H9 (cell line): Measurements from ENCODE around the gene STX17. TPM values are rescaled to one million over a fixed set of nuclear protein-coding genes. Genes with fewer than 3 reads are reported as not detected.

Experiments
- DNase-seq: peaks from one replicate; pipeline ENCODE4 v3.0.0-alpha.2; 2017
- H2AFZ ChIP-seq: one replicate; pipeline ENCODE4 v1.6.1; 2013; ENCODE audit warnings: mild to moderate bottlenecking, low read length, control low read depth, moderate library complexity
- H2AK5ac ChIP-seq: 2 replicates; pipeline ENCODE4 v1.6.1; 2013; ENCODE audit warnings: low read length, control low read depth, mixed read lengths; ENCODE audit not compliant: insufficient read length
- H2BK120ac ChIP-seq: one replicate; pipeline ENCODE4 v1.6.1; 2013; ENCODE audit warnings: low read depth, mild to moderate bottlenecking, low read length, control low read depth, inconsistent platforms; ENCODE audit not compliant: poor library complexity, severe bottlenecking
- H2BK12ac ChIP-seq: 2 replicates; pipeline ENCODE4 v1.6.1; 2013; ENCODE audit warnings: low read length, control low read depth, mixed read lengths, low read depth; ENCODE audit not compliant: insufficient read length
- H2BK15ac ChIP-seq: 2 replicates; pipeline ENCODE4 v1.6.1; 2013; ENCODE audit warnings: low read depth, low read length, control low read depth
- H2BK20ac ChIP-seq: one replicate; pipeline ENCODE4 v1.6.1; 2013; ENCODE audit warnings: low read depth, mild to moderate bottlenecking, low read length, control low read depth, inconsistent platforms; ENCODE audit not compliant: poor library complexity, severe bottlenecking
- H2BK5ac ChIP-seq: 2 replicates; pipeline ENCODE4 v1.6.1; 2013; ENCODE audit warnings: low read length, control low read depth, mixed read lengths; ENCODE audit not compliant: insufficient read length
- H3K14ac ChIP-seq: 2 replicates; pipeline ENCODE4 v1.6.1; 2013; ENCODE audit warnings: low read length, control low read depth; ENCODE audit not compliant: insufficient read depth
- H3K18ac ChIP-seq: 2 replicates; pipeline ENCODE4 v1.6.1; 2013; ENCODE audit warnings: low read depth, mild to moderate bottlenecking, mixed read lengths, low read length, control low read depth; ENCODE audit not compliant: insufficient read length
- H3K23ac ChIP-seq: 2 replicates; pipeline ENCODE4 v1.6.1; 2013; ENCODE audit warnings: low read length, control low read depth, mixed read lengths, low read depth; ENCODE audit not compliant: insufficient read length
- H3K23me2 ChIP-seq: 2 replicates; pipeline ENCODE4 v1.6.1; 2013; ENCODE audit warnings: low read depth, mild to moderate bottlenecking, mixed read lengths, low read length, control low read depth; ENCODE audit not compliant: insufficient read length, poor library complexity, severe bottlenecking
- H3K27ac ChIP-seq: 2 replicates; pipeline ENCODE4 v1.5.1; 2013; ENCODE audit warnings: low read length, control low read depth, mixed read lengths, low read depth; ENCODE audit not compliant: insufficient read length
- H3K27me3 ChIP-seq: 2 replicates; pipeline ENCODE4 v1.6.1; 2013; ENCODE audit warnings: low read length, control low read depth, inconsistent platforms; ENCODE audit not compliant: insufficient read depth
- H3K4ac ChIP-seq: 2 replicates; pipeline ENCODE4 v1.6.1; 2013; ENCODE audit warnings: low read depth, mild to moderate bottlenecking, control low read depth, inconsistent platforms, low read length, moderate library complexity
- H3K4me1 ChIP-seq: 2 replicates; pipeline ENCODE4 v1.6.1; 2013; ENCODE audit warnings: low read length, control low read depth, inconsistent platforms; ENCODE audit not compliant: insufficient read depth
- H3K4me2 ChIP-seq: 2 replicates; pipeline ENCODE4 v1.6.1; 2013; ENCODE audit warnings: low read length, control low read depth, mixed read lengths; ENCODE audit not compliant: insufficient read length, insufficient read depth
- H3K56ac ChIP-seq: 2 replicates; pipeline ENCODE4 v1.6.1; 2013; ENCODE audit warnings: low read depth, mild to moderate bottlenecking, mixed read lengths, low read length, control low read depth; ENCODE audit not compliant: insufficient read length
- H3K79me1 ChIP-seq: 2 replicates; pipeline ENCODE4 v1.6.1; 2013; ENCODE audit warnings: low read depth, mild to moderate bottlenecking, moderate library complexity, low read length, control low read depth, inconsistent platforms; ENCODE audit not compliant: insufficient read depth, poor library complexity, severe bottlenecking
- H3K79me2 ChIP-seq: 2 replicates; pipeline ENCODE4 v1.6.1; 2013; ENCODE audit warnings: low read length, control low read depth, inconsistent platforms; ENCODE audit not compliant: insufficient read depth
- H3K9ac ChIP-seq: 2 replicates; pipeline ENCODE4 v1.6.1; 2013; ENCODE audit warnings: low read length, control low read depth, mixed read lengths; ENCODE audit not compliant: insufficient read length; ENCODE audit errors: extremely low read depth
- H3K9me3 ChIP-seq: one replicate; pipeline ENCODE4 v1.6.1; 2013; ENCODE audit warnings: low read depth, low read length, inconsistent platforms; ENCODE audit not compliant: control insufficient read depth
- H3T11ph ChIP-seq: one replicate; pipeline ENCODE4 v1.6.1; 2013; ENCODE audit warnings: mild to moderate bottlenecking, low read length, control low read depth, inconsistent platforms
- H4K20me1 ChIP-seq: one replicate; pipeline ENCODE4 v1.6.1; 2013; ENCODE audit not compliant: control insufficient read depth, insufficient read length, insufficient read depth
- H4K5ac ChIP-seq: 2 replicates; pipeline ENCODE4 v1.6.1; 2013; ENCODE audit warnings: low read depth, mild to moderate bottlenecking, mixed read lengths, low read length, control low read depth; ENCODE audit not compliant: insufficient read length
- H4K8ac ChIP-seq: replicated peaks from 2 replicates; pipeline ENCODE4 v1.6.1; 2013; ENCODE audit warnings: low read length, control low read depth, mixed read lengths, low read depth; ENCODE audit not compliant: insufficient read length
- H4K91ac ChIP-seq: 2 replicates; pipeline ENCODE4 v1.6.1; 2013; ENCODE audit warnings: low read depth, mild to moderate bottlenecking, moderate library complexity, mixed read lengths, low read length, control low read depth; ENCODE audit not compliant: insufficient read length
- H3K27ac Mint-ChIP-seq, 3 experiments: 2 replicates in 2 of 3; 3 replicates in 1 of 3; pipeline ENCODE4 v1.8.0; 2020 to 2021; ENCODE audit warnings: mixed read lengths in 3 of 3, mild to moderate bottlenecking in 1 of 3, moderate library complexity in 1 of 3
- H3K27me3 Mint-ChIP-seq: 2 replicates; pipeline ENCODE4 v1.8.0; 2021; ENCODE audit warnings: low read depth, mild to moderate bottlenecking, moderate library complexity, mixed read lengths
- H3K36me3 Mint-ChIP-seq, 3 experiments: 2 replicates in 2 of 3; 3 replicates in 1 of 3; pipeline ENCODE4 v1.8.0; 2020 to 2021; ENCODE audit warnings: low read depth in 3 of 3, mixed read lengths in 3 of 3; ENCODE audit not compliant: insufficient read depth in 1 of 3
- H3K4me1 Mint-ChIP-seq, 2 experiments: 2 replicates each; pipeline ENCODE4 v1.8.0; 2020; ENCODE audit warnings: mixed read lengths in 2 of 2
- H3K4me3 Mint-ChIP-seq, 2 experiments: 2 replicates in 1 of 2; 3 replicates in 1 of 2; pipeline ENCODE4 v1.8.0; 2020 to 2021; ENCODE audit warnings: mild to moderate bottlenecking in 2 of 2, mixed read lengths in 2 of 2, moderate library complexity in 1 of 2
- H3K9me3 Mint-ChIP-seq, 2 experiments: 2 replicates in 1 of 2; 3 replicates in 1 of 2; pipeline ENCODE4 v1.8.0; 2020; ENCODE audit warnings: mild to moderate bottlenecking in 2 of 2, mixed read lengths in 2 of 2, moderate library complexity in 1 of 2
- CTCF ChIP-seq: fragments of 200-600 bp; sonication (generic); conservative IDR thresholded peaks from 3 replicates; pipeline ENCODE4 v1.8.0; 2021; ENCODE audit warnings: antibody characterized with exemption, mild to moderate bottlenecking
- total RNA-seq: library from RNA; stranded (reverse); gene quantifications from 2 replicates; pipeline ENCODE4 v1.2.1, GENCODE V29; 2021

Gene STX17
- total RNA-seq, 1 experiment from 2014 or later: 21.2 TPM

- Mint-ChIP-seq H3K27ac (no peak overlapping the region), H3K4me3 (no peak overlapping the region), H3K4me1 (no peaks in the 10 kb centered on the region), H3K27me3 (no peaks in the 10 kb centered on the region), H3K9me3 (peaks cover 0 to 2% of the 10 kb centered on the region in 2 experiments; a peak in 2 of 5 replicates), H3K36me3 (no peaks in the 10 kb centered on the region)
- no peak overlapping the region for H3K14ac ChIP-seq
- H3K18ac ChIP-seq: no peak overlapping the region
- H3K4me2 ChIP-seq: no peak overlapping the region
- no peaks in the 10 kb centered on the region for H4K20me1 ChIP-seq
- no peaks in the 10 kb centered on the region for H3K4me1 ChIP-seq
- H3K9me3 ChIP-seq: no peaks in the 10 kb centered on the region
- no peaks in the 10 kb centered on the region for H3K23me2 ChIP-seq
- H3K79me2 ChIP-seq: no peaks in the 10 kb centered on the region
- no peak overlapping the region for H2BK12ac ChIP-seq
- H2BK15ac ChIP-seq: no peak overlapping the region
- H3K79me1 ChIP-seq: no peaks in the 10 kb centered on the region
- H4K5ac ChIP-seq: no peak overlapping the region
- H2AK5ac ChIP-seq: no peak overlapping the region
- H3K27me3 ChIP-seq: no peaks in the 10 kb centered on the region
- H3K27ac ChIP-seq: no peak overlapping the region
- no peak overlapping the region for H3K4ac ChIP-seq
- no peak overlapping the region for H3K56ac ChIP-seq
- no peak overlapping the region for H3K23ac ChIP-seq
- H3K9ac ChIP-seq: no peak overlapping the region
- TF ChIP-seq CTCF: no peak
- H4K8ac ChIP-seq: no peak overlapping the region
- H2BK20ac ChIP-seq: no peak overlapping the region
- no peak overlapping the region for H3T11ph ChIP-seq
- H2AFZ ChIP-seq: no peak overlapping the region
- H4K91ac ChIP-seq: no peak overlapping the region
- no peak overlapping the region for H2BK120ac ChIP-seq
- no peak for DNase-seq
- H2BK5ac ChIP-seq: no peak overlapping the region
Measured at GRCh38 chr9:99881769-99882168, 24.7 kb upstream of the STX17 start.
